ENCODE measurements around the gene TMEM123.
"Not testable (repeated sequence)": the region's sequence is repeated elsewhere in the genome, so short reads cannot be mapped to it uniquely, and the experiment has no call there.

TMEM123 gene

DNA sequence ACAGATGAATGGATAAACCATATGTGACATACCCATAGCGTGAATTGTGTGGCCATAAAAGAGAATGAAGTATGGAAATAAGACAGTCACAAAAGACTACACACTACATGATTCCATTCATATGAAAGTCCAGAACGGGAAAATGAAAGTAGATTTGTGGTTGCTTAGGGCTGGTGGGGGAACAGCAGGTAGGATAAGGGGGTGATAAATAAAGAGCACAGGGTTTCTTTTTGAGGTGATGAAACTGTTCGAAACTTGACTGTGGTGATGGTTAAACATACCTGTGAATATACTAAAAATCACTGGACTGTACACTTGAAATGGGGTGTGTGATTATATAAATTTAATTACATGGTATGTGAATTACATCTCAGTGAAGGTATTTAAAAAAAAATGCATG, 16.9 kb downstream of the TMEM123 start:
- no peak for ATAC-seq
- TF ChIP-seq ESRRG (CRISPR knock-in tag; IDR thresholded peaks at IDR 0.05) (no peak), ZNF8 (CRISPR knock-in tag; IDR thresholded peaks at IDR 0.05) (no peak), CSDC2 (CRISPR knock-in tag; IDR thresholded peaks at IDR 0.05) (no peak), ZC3H10 (CRISPR knock-in tag; IDR thresholded peaks at IDR 0.05) (no peak), OSR1 (CRISPR knock-in tag; IDR thresholded peaks at IDR 0.05) (no peak), BACH2 (CRISPR knock-in tag; IDR thresholded peaks at IDR 0.05; ENCODE audit: borderline replicate concordance) (no peak), TOX (CRISPR knock-in tag; IDR thresholded peaks at IDR 0.05; ENCODE audit: borderline replicate concordance) (no peak), ISL1 (CRISPR knock-in tag; IDR thresholded peaks at IDR 0.05) (no peak), ARNTL (CRISPR knock-in tag; IDR thresholded peaks at IDR 0.05; ENCODE audit: borderline replicate concordance, low read depth) (no peak), PPARA (CRISPR knock-in tag; IDR thresholded peaks at IDR 0.05; ENCODE audit: borderline replicate concordance) (no peak), TCF4 (CRISPR knock-in tag; IDR thresholded peaks at IDR 0.05; ENCODE audit: borderline replicate concordance) (no peak), ZFP3 (CRISPR knock-in tag; IDR thresholded peaks at IDR 0.05) (no peak), GLIS3 (CRISPR knock-in tag; IDR thresholded peaks at IDR 0.05) (no peak), ZFP30 (CRISPR knock-in tag; IDR thresholded peaks at IDR 0.05) (no peak), ZNF70 (CRISPR knock-in tag; IDR thresholded peaks at IDR 0.05) (no peak)
- TF ChIP-seq, protein P1, sequence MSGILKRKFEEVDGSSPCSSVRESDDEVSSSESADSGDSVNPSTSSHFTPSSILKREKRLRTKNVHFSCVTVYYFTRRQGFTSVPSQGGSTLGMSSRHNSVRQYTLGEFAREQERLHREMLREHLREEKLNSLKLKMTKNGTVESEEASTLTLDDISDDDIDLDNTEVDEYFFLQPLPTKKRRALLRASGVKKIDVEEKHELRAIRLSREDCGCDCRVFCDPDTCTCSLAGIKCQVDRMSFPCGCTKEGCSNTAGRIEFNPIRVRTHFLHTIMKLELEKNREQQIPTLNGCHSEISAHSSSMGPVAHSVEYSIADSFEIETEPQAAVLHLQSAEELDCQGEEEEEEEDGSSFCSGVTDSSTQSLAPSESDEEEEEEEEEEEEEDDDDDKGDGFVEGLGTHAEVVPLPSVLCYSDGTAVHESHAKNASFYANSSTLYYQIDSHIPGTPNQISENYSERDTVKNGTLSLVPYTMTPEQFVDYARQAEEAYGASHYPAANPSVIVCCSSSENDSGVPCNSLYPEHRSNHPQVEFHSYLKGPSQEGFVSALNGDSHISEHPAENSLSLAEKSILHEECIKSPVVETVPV (CRISPR knock-in tag; IDR thresholded peaks at IDR 0.05), result no peak
- TF ChIP-seq, protein P2, sequence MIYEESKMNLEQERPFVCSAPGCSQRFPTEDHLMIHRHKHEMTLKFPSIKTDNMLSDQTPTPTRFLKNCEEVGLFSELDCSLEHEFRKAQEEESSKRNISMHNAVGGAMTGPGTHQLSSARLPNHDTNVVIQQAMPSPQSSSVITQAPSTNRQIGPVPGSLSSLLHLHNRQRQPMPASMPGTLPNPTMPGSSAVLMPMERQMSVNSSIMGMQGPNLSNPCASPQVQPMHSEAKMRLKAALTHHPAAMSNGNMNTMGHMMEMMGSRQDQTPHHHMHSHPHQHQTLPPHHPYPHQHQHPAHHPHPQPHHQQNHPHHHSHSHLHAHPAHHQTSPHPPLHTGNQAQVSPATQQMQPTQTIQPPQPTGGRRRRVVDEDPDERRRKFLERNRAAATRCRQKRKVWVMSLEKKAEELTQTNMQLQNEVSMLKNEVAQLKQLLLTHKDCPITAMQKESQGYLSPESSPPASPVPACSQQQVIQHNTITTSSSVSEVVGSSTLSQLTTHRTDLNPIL (CRISPR knock-in tag; IDR thresholded peaks at IDR 0.05; ENCODE audit: low read depth), result no peak
- TF ChIP-seq, protein P3, sequence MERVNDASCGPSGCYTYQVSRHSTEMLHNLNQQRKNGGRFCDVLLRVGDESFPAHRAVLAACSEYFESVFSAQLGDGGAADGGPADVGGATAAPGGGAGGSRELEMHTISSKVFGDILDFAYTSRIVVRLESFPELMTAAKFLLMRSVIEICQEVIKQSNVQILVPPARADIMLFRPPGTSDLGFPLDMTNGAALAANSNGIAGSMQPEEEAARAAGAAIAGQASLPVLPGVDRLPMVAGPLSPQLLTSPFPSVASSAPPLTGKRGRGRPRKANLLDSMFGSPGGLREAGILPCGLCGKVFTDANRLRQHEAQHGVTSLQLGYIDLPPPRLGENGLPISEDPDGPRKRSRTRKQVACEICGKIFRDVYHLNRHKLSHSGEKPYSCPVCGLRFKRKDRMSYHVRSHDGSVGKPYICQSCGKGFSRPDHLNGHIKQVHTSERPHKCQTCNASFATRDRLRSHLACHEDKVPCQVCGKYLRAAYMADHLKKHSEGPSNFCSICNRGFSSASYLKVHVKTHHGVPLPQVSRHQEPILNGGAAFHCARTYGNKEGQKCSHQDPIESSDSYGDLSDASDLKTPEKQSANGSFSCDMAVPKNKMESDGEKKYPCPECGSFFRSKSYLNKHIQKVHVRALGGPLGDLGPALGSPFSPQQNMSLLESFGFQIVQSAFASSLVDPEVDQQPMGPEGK (CRISPR knock-in tag; IDR thresholded peaks at IDR 0.05; ENCODE audit: borderline replicate concordance), result no peak

DNA sequence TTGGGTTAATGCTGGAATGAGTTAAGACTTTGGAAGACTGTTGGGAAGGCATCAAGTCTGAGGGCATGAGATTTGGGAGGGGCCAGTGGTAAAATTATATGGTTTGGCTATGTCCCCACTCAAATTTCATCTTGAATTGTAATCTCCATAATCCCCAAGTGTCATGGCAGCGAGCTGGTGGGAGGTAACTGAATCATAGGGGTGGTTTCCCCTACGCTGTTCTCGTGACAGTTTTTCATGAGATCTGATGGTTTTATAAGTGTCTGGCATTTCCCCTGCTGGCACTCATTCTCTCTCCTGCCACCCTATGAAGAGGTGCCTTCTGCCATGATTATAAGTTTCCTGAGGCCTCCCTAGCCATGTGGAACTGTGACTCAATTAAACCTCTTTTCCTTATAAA, 19.0 kb downstream of the TMEM123 start:
- not testable (repeated sequence) for ATAC-seq

GRCh38 chr11:102432560-102432959, 20.0 kb downstream of the TMEM123 start:
- not testable (repeated sequence) for ATAC-seq

GRCh38 chr11:102431404-102431803, 21.2 kb downstream of the TMEM123 start:
- TF ChIP-seq ISL1 (CRISPR knock-in tag; IDR thresholded peaks at IDR 0.05) (no peak), GLIS3 (CRISPR knock-in tag; IDR thresholded peaks at IDR 0.05) (no peak), ZC3H10 (CRISPR knock-in tag; IDR thresholded peaks at IDR 0.05) (no peak), TSHZ2 (CRISPR knock-in tag; IDR thresholded peaks at IDR 0.05) (no peak), ZNF8 (CRISPR knock-in tag; IDR thresholded peaks at IDR 0.05) (no peak), SNAI2 (CRISPR knock-in tag; IDR thresholded peaks at IDR 0.05) (no peak)
- TF ChIP-seq, protein P2 (CRISPR knock-in tag; IDR thresholded peaks at IDR 0.05; ENCODE audit: low read depth), result no peak
- TF ChIP-seq, protein P3 (CRISPR knock-in tag; IDR thresholded peaks at IDR 0.05; ENCODE audit: borderline replicate concordance), result no peak
- no peak for ATAC-seq
